ENCODE data around the gene CES2. TPM values are rescaled to one million over a fixed set of nuclear protein-coding genes. Genes with fewer than 3 reads are reported as not detected.

Gene CES2
- total RNA-seq, 1 donor, result 38.9 TPM

GRCh38 chr16:66898207-66898606 is 37.1 kb upstream of the CES2 start:
- no peak overlapping the region for H3K4me3 ChIP-seq (ENCODE audit: low read depth, low read length)
- DNase-seq (ENCODE audit: low read depth), result no peak
- TF ChIP-seq CTCF (IDR thresholded peaks at IDR 0.05; ENCODE audit: insufficient read depth, low read depth, low read length), result no peak

- no peak overlapping the region for H3K4me3 ChIP-seq (ENCODE audit: low read depth, low read length)
- TF ChIP-seq CTCF (IDR thresholded peaks at IDR 0.05; ENCODE audit: insufficient read depth, low read depth, low read length), result no peak
- DNase-seq (ENCODE audit: low read depth), result no peak
Measured at GRCh38 chr16:66898933-66899309, 36.4 kb upstream of the CES2 start.

GRCh38 chr16:66899310-66899944 is 35.9 kb upstream of the CES2 start:
- no peak overlapping the region for H3K4me3 ChIP-seq (ENCODE audit: low read depth, low read length)
- peak; percentile 88 for DNase-seq (ENCODE audit: low read depth)
- no peak for TF ChIP-seq CTCF (IDR thresholded peaks at IDR 0.05; ENCODE audit: insufficient read depth, low read depth, low read length)

GRCh38 chr16:66899945-66900710 is 35.2 kb upstream of the CES2 start:
- no peak overlapping the region for H3K4me3 ChIP-seq (ENCODE audit: low read depth, low read length)
- peak; percentile 93 for DNase-seq (ENCODE audit: low read depth)
- no peak for TF ChIP-seq CTCF (IDR thresholded peaks at IDR 0.05; ENCODE audit: insufficient read depth, low read depth, low read length)

GRCh38 chr16:66900721-66901441 is 34.4 kb upstream of the CES2 start:
- no peak for TF ChIP-seq CTCF (IDR thresholded peaks at IDR 0.05; ENCODE audit: insufficient read depth, low read depth, low read length)
- DNase-seq (ENCODE audit: low read depth), result no peak

GRCh38 chr16:66901626-66902025 is 33.7 kb upstream of the CES2 start:
- TF ChIP-seq CTCF (IDR thresholded peaks at IDR 0.05; ENCODE audit: insufficient read depth, low read depth, low read length), result no peak
- no peak overlapping the region for H3K4me3 ChIP-seq (ENCODE audit: low read depth, low read length)
- no peak for DNase-seq (ENCODE audit: low read depth)

More at GRCh38 chr16:66900721-66901441, 34.4 kb upstream of the CES2 start:
- no peak overlapping the region for H3K4me3 ChIP-seq (ENCODE audit: low read depth, low read length)

Measured in fibroblast of villous mesenchyme (primary cell).